Measurements from ENCODE around the gene IRF2BP2.

Gene IRF2BP2

DNA sequence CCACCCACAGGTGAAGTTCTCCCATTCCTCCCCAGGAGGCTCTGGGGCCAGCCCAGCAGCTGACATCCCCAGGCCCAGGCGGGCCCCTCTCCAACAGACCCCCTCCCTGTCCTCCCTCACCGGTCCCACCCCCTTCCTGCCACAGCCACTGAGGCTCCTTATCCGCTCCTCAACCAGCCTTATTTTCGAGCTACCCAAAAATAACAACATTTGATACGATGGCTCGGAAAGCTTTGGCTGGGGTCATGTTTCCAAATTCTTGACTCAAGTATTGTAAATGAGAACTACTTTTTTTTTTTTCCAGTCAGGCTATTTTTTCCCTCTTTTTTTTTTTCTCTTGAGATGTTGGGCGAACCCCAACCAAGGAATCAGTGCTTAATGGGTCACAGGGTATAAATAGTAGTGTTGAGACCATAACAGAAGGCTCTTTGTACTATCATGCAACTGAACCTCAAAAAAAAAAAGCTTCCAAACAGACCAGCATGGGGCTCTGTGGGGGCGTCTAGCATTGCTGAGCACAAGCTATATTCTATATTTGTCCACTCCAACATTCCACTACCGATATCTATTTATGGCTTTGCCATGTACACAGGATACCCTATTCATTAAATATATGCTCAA, 27.2 kb downstream of the IRF2BP2 start:
- peak; percentile 11 for DNase-seq

- no peak for DNase-seq
Measured at GRCh38 chr1:234582186-234582585, 27.8 kb downstream of the IRF2BP2 start.

DNA sequence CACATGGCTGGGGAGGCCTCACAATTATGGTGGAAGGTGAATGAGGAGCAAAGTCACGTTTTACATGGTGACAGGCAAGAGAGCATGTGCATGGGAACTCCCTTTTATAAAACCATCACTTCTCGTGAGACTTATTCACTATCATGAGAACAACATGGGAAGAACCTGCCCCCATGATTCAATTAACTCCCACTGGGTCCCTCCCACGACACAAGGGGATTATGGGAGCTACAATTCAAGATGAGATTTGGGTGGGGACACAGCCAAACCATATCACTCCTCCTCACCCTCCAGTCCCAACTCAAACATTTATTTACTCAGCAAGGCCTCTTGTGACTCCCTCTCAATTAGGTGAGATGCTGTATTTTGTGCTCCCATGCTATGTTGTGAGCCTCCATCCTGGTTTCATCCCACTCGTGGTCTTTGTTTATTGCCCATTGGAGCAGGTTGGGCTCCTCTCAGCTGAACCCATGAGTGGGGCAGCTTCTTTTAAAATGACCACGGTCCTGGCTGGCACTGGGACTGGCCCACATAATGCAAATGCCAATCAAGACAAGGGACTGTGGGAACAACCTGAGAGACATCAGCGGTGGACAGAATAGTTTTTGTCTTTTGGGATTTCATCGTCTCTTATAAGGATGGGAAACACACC, 28.8 kb downstream of the IRF2BP2 start:
- no peak for DNase-seq

- no peak for DNase-seq
Measured at GRCh38 chr1:234579967-234580366, 30.0 kb downstream of the IRF2BP2 start.

DNA sequence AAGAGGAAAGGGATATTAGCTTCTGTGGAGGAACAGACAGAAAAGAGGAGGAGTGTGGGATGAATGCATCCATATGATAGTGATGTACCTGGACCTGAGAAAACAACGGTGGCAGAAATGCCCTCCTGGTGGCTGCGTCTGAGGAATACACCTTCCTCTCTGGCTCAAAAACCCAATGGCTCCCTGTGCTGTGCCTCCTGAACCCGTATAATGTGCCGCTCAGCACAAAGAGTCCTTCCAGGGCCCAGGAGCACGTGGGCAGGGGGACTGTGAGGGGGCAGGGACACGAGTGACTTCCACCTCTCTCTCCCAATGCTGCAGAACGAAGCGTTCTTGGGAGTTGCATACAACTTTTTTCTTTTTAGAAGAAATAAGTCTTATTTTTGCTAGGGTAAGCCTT, 31.2 kb downstream of the IRF2BP2 start:
- DNase-seq, result no peak

GRCh38 chr1:234578087-234578486, 31.9 kb downstream of the IRF2BP2 start:
- no peak for DNase-seq

- DNase-seq, result no peak
Measured at GRCh38 chr1:234573711-234574299, 36.2 kb downstream of the IRF2BP2 start.

GRCh38 chr1:234572966-234573365, 37.0 kb downstream of the IRF2BP2 start:
- no peak for DNase-seq

- no peak for DNase-seq
Measured at GRCh38 chr1:234571702-234572101, 38.3 kb downstream of the IRF2BP2 start.

DNA sequence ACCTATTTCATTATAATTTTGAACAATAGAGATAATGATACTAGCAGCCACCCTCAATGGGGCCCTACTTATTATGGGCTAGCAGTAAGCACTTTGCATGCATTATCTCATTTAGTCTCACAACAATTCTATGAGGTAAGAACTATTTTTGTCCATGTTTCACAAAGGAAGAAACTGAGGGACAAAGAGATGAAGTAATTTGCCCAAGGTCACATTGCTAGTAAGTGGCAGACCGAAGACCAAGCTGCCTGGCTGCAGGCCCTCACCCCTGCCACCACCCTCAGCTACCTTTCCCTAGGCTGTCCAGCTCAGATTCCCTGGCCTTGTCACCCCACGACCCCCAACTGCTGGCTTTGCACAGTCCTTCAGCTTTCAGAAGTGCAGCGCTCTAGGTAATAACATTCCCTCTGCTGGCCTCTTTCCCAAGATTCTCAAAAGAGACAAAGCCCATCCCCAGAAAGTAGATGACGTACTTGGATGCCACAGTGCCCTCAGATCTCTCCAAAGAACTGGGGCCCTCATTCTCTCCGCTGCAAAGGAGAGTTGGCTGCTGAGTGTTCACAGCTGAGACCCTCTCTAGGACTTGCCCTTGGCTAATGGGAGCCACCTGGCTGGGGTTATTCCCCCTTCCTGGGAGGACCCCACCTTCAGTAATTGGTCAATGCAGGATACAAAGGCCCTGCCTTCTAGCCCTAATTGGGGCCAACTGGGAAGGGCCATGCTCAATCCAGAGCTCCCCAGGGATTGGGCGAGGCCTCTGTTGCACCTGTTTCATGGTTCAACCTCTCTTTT, 39.5 kb downstream of the IRF2BP2 start:
- no peak for DNase-seq

DNA sequence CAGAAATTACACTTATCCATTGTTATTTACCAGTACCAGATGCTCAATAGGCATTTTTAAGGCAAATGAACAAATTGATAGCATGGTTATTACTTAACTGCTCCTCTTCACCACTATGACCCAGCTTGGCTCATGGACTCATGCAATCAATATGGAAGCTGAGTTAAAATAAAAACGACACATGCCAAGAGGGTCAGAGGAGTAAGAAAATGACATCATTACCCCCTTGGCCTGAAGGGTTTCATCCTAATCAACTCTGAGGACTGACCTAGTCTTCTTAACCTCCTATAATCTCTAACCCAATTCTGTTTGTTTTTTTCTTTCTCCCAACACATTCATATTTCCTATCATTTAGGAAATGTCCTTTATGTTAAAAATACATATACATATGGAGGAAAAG, 41.6 kb downstream of the IRF2BP2 start:
- no peak for DNase-seq

- no peak for DNase-seq
Measured at GRCh38 chr1:234565132-234565531, 44.8 kb downstream of the IRF2BP2 start.

DNA sequence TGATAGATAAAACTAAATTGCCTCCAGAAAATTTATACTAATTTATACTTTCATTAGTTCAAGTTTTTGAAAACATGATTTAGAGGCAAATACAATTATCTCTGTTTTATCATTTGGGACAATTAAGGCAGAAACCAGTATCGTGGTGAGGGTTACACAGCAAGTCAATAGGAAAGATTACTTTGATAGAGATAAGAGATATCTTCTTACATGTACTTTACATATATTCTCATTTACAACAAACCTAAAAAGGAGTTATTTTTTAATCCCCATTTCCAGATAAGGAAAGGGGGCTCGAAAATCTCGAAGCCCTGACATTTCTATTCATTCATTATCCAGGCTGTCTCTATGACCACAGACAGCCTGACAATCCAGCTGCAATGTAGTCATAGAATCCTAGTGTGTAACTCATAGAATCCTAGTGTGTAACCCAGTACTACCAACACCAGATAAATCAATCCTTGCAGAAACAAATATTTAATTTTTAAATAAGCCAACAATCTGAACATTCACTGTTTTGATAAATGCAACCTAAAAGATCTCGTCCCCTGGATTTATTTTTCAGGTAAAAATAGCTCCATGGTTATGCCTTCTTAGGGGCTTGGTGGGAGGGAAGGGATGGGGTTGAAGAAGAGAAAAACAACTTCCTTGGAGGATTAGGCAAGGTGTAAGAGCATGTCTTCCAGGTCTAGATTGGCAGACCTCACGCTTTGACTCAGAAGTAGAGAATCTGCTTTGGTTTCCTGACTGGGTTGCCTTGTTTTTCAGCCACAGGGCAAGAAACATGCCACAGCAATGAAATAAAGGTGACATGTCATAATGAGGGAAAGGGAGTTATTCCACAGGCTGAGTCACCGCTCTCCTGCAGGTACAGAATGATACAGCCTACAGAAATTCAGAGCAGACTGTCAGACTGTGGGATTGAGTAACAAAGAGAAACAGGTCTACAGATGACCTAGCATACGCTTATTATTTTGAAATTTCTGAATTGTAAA, 45.6 kb downstream of the IRF2BP2 start:
- DNase-seq, result no peak

DNA sequence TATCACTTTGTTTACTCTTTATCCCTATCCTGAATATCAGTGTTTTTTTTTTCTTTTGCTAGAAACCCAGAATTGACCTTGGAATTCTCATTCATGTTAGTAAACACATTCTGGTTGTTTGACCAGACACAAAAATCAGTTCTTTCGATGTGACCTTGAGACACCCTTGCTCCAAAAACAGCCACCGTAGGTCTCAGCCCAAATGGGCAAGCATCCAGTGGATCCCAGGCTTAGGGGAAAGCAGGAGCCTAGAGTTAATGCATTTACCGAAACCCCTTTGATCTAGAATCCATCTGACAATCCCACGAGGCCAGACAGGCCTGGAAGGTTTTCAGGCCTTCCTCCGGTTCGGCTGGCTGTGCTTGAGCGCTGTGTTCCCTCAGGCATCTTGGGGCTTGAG, 47.6 kb downstream of the IRF2BP2 start:
- DNase-seq, result no peak

- DNase-seq, result no peak
Measured at GRCh38 chr1:234561319-234561718, 48.7 kb downstream of the IRF2BP2 start.

DNA sequence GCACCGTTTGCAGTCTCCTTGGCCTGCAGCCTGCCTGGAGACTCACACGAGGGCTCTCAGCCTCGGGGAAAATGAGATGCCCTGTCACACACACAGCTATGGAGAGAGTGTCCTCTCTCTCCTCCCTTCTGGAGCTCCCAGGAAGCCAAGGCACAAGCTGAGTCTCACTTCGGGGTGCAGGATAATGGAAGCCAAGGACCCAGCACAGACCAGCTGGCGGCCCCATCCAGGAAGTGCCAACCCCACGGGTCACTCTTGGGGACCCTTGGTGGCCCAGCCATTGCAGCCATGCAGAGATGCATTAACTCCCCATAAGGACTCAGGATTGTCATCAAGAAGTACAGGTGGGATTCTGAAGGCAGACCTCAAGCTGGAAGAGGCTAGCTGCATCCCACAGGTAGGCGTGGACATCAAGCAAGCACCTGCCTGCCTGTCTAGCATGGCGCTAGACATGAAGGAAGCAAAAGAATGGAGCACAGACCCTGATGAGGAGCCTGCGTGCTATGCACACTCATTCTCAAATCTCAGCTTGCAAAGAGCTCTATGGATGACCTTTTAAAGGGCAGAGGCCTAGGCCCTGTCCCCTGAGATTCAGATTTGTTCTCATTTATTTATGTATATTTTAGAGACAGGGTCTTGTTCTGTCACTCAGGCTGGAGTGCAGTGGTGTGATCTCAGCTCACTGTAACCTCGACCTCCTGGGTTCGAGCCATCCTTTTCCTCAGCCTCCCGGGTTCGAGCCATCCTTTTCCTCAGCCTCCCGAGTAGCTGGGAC, 49.9 kb downstream of the IRF2BP2 start:
- DNase-seq, result no peak

- DNase-seq, result no peak
Measured at GRCh38 chr1:234559152-234559901, 50.7 kb downstream of the IRF2BP2 start.

DNA sequence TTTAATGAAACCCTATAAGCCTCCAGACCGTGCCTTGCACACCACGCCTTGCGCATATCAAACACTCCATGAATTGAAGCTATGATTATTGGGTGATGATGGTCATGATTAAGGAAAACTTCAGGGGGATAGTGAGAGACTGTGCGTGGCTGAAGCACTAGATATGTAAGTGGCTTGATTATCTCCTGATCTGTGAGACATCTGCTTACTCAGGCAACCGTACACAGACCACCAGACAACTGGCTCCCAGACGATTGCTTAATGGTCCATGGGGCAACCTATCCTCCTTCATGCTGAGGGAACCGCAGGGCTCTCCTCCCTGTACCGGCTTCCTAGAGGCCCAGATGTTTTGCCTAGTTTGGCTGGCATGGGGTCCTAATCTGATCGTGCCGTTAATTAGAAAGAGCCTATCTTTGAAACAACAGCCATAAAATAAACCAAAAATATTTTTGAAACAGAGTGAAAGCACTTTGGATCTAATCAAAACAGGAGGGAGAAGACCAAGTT, 51.6 kb downstream of the IRF2BP2 start:
- DNase-seq, result no peak

GRCh38 chr1:234556245-234556943, 53.6 kb downstream of the IRF2BP2 start:
- DNase-seq, result no peak

Measured in midbrain (tissue), 1 donor.